Measurements from ENCODE around the gene SOS1. TPM values are rescaled to one million over a fixed set of nuclear protein-coding genes. Genes with fewer than 3 reads are reported as not detected.
"Not testable (repeated sequence)": the region's sequence is repeated elsewhere in the genome, so short reads cannot be mapped to it uniquely, and the experiment has no call there.

The SOS1 gene
- total RNA-seq, 2 experiments from 2014 or later = 229 to 254 TPM

DNA sequence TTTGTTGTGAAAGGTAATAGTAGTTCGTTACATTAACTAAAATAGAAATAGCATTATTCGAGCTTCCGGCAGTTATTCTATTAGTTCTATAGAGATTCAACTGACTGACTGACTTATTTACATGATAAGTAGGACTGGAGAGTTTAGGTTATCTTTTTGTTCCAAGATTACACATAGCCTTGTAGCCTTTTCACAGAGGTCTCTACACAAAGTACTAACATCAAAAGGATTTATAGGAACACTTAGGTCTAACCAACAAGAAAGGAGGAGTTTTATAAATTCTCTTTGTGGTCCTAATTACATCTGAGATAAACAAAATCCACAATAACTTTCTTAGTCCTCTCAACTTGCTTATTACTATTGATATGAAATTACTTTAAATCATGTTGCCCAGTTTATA is 62.8 kb downstream of the SOS1 start:
- H3K4me1 Mint-ChIP-seq = peaks cover 41% of the 10 kb centered on the region
- H3K9me3 Mint-ChIP-seq = no peaks in the 10 kb centered on the region
- POLR2A ChIA-PET = interaction anchor here (1.1 to 1.6 kb wide), 2 partner anchors 62 to 170 kb away, joined by 3 to 4 read pairs; no protein-coding TSS in a partner anchor
- H3K36me3 Mint-ChIP-seq (ENCODE audit: low read depth) = peaks cover 54% of the 10 kb centered on the region
- no peaks in the 10 kb centered on the region for H3K27me3 Mint-ChIP-seq
- H3K27ac Mint-ChIP-seq = no peak overlapping the region
- DNase-seq = no peak
- CTCF ChIA-PET = interaction anchor here (0.8 to 14.5 kb wide), 8 partner anchors 11 to 221 kb away, joined by 3 to 192 read pairs (median 4); no protein-coding TSS in a partner anchor
- no peak overlapping the region for H3K4me3 Mint-ChIP-seq

DNA sequence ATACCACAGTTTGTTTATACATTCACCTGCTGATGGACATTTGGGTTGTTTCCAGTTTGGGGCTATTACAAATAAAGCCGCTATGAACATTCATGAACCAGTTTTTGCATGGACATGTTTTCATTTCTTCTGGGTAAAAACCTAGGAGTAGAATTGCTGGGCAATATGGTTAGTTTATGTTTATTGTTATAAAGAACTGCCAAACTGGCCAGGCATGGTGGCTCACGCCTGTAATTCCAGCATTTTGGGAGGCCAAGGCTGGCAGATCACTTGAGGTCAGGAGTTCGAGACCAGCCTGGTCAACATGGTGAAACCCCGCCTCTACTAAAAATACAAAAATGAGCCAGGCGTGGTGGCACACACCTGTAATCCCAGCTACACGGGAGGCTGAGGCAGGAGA is 68.2 kb downstream of the SOS1 start:
- H3K9me3 Mint-ChIP-seq, POLR2A ChIA-PET, CTCF ChIA-PET, H3K27me3 Mint-ChIP-seq, DNase-seq, H3K4me3 Mint-ChIP-seq, H3K27ac Mint-ChIP-seq: not testable (repeated sequence)
- Mint-ChIP-seq H3K36me3 (ENCODE audit: low read depth) (peaks cover 74% of the 10 kb centered on the region), H3K4me1 (peaks cover 23% of the 10 kb centered on the region)

DNA sequence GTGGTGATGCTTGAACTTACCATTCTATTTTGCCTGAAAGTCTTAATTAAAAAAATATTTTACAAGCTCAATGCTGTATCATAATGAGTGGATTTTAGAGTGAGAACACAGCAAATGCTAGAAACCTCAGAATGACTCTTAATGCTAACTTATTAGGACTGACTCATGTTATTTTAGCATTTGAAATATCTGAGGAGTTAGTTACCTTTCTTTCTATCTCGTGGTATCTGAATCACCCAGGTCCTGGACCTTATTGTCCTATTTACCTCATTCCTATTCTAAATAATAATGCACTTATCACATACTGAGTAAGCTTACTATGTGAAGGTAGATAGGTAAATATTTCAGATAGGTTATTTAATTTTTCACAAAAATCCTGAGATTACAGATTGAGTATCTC is 70.7 kb downstream of the SOS1 start:
- Mint-ChIP-seq H3K27me3 (no peaks in the 10 kb centered on the region), H3K4me1 (peaks cover 15% of the 10 kb centered on the region), H3K36me3 (ENCODE audit: low read depth) (peaks cover 75% of the 10 kb centered on the region), H3K9me3 (no peaks in the 10 kb centered on the region), H3K27ac (no peak overlapping the region), H3K4me3 (no peak overlapping the region)
- ChIA-PET CTCF (no interaction called here), POLR2A (interaction anchor here (2.0 kb wide), 1 partner anchor 71 kb away, joined by 5 read pairs; the partner anchor contains the start of gene SOS1)
- DNase-seq = no peak

DNA sequence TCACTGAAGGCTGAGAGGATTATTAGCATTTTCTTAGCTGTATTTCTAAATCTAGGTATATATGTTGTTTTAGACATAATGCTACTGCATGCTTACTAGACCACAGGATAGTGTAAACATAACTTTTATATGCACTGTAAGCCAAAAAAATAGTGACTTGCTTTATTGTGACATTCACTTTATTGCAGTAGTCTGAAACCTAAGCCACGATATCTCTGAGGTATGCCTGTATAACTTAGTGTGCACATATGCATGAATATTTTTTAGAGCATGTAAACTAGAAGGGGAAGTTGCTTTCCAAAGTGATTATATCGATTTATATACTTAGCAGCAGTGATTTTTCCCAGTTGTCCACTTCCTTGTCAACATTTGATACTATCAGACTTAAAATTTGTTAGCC is 81.8 kb downstream of the SOS1 start:
- CTCF ChIA-PET = no interaction called here
- POLR2A ChIA-PET = interaction anchor here (1.1 kb wide), 1 partner anchor 27 kb away, joined by 3 read pairs; no protein-coding TSS in a partner anchor

DNA sequence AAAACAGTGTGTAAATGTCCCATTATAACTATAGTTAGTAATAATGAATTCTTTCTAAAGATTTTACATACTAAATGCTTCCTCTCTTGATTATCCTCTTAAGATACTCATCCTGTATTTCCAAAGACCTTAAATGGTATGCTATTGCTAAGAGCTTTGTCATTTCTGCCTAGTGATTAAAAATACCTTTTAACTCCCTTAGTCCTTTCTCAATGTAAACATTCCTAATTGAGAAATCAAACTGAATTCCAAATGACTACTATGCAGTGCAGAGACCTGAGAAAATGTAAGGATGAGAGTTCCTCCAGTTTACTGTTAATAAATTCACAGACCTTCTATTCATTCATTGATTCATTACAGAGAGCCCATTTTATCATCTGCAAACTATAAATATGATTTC is 86.9 kb downstream of the SOS1 start:
- Mint-ChIP-seq H3K27ac (no peak overlapping the region), H3K9me3 (no peaks in the 10 kb centered on the region), H3K4me1 (peaks cover 7% of the 10 kb centered on the region), H3K36me3 (ENCODE audit: low read depth) (peaks cover 59% of the 10 kb centered on the region), H3K27me3 (no peaks in the 10 kb centered on the region), H3K4me3 (no peak overlapping the region)
- DNase-seq = no peak
- POLR2A ChIA-PET = no interaction called here
- CTCF ChIA-PET = interaction anchor here (1.0 kb wide), 1 partner anchor 9 kb away, joined by 3 read pairs; no protein-coding TSS in a partner anchor

More for the DNA sequence above, 81.8 kb downstream of the SOS1 start:
- Mint-ChIP-seq H3K9me3 (no peaks in the 10 kb centered on the region), H3K27me3 (no peaks in the 10 kb centered on the region), H3K4me3 (no peak overlapping the region), H3K36me3 (ENCODE audit: low read depth) (peaks cover 68% of the 10 kb centered on the region), H3K4me1 (peaks cover 2% of the 10 kb centered on the region), H3K27ac (no peak overlapping the region)
- DNase-seq = no peak

DNA sequence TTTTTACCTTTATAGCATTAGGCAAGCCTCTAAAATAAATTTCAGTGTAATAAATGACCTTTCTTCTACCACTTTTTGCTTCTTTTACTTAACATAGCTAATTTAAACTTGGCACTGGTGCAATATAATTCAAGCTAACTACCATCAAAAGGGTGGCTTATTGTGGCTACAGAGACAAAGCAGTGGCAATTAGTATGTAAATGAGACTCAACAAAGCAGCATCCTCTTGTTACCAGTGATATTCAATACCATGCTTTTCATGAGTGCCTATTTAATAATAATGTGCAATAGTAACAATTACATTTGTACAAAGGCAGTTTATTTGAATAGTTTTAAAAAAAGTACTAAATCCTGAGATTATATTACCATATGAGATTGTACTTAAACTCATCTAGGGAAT is 93.4 kb downstream of the SOS1 start:
- peaks cover 44% of the 10 kb centered on the region for H3K36me3 Mint-ChIP-seq (ENCODE audit: low read depth)
- POLR2A ChIA-PET = interaction anchor here (0.9 kb wide), 1 partner anchor 82 kb away, joined by 3 read pairs; no protein-coding TSS in a partner anchor

DNA sequence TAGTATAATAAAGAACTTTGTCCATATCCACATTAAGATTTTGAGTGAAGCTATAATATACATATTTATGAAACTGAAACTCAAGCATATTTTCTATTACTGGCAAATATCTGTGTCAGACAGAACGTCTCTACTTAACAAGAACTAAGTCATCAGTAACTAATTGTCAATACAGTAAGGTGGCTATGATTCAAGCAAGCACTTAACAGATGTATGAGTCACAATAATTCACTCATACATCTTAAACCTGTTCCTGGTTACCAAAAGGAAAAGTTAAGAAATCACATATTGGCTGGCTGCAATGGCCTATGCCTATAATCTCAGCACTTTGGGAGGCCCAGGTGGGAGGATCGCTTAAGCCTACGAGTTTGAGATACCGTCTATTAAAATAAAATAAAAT is 96.0 kb downstream of the SOS1 start:
- H3K4me3 Mint-ChIP-seq = no peak overlapping the region

More for the DNA sequence above, 93.4 kb downstream of the SOS1 start:
- no peaks in the 10 kb centered on the region for H3K9me3 Mint-ChIP-seq
- no peaks in the 10 kb centered on the region for H3K27me3 Mint-ChIP-seq
- CTCF ChIA-PET = interaction anchor here (1.9 kb wide), 1 partner anchor 202 kb away, joined by 7 read pairs; no protein-coding TSS in a partner anchor
- H3K4me1 Mint-ChIP-seq = peaks cover 4% of the 10 kb centered on the region
- no peak overlapping the region for H3K27ac Mint-ChIP-seq
- no peak for DNase-seq
- H3K4me3 Mint-ChIP-seq = no peak overlapping the region

DNA sequence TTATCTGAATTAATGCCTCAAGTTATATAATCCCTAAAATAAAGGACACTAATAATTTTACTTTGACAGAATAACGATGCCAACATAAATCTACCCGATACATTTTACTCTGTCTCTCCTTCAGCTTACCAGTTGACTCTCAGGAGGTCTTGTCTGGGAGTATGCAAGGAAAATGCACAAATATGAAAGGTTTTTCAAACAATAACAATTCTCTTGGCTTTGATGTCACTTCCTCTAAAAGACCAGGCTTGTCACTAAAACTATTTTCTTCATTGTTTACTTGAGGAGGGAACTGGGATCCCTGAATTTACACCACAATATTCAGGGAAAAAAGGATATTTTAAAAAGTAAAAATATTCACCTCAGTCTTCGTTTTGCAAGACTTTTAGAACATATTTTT is 97.2 kb downstream of the SOS1 start:
- peaks cover 49% of the 10 kb centered on the region for H3K36me3 Mint-ChIP-seq (ENCODE audit: low read depth)
- peaks cover 3% of the 10 kb centered on the region for H3K4me1 Mint-ChIP-seq
- DNase-seq = no peak
- no peak overlapping the region for H3K27ac Mint-ChIP-seq
- H3K4me3 Mint-ChIP-seq = no peak overlapping the region
- ChIA-PET POLR2A (no interaction called here), CTCF (no interaction called here)
- no peaks in the 10 kb centered on the region for H3K9me3 Mint-ChIP-seq
- no peaks in the 10 kb centered on the region for H3K27me3 Mint-ChIP-seq

More for the DNA sequence above, 96.0 kb downstream of the SOS1 start:
- DNase-seq = no peak
- Mint-ChIP-seq H3K36me3 (ENCODE audit: low read depth) (peaks cover 48% of the 10 kb centered on the region), H3K4me1 (peaks cover 3% of the 10 kb centered on the region), H3K27me3 (no peaks in the 10 kb centered on the region), H3K9me3 (no peaks in the 10 kb centered on the region), H3K27ac (no peak overlapping the region)
- POLR2A ChIA-PET = no interaction called here
- CTCF ChIA-PET = no interaction called here

DNA sequence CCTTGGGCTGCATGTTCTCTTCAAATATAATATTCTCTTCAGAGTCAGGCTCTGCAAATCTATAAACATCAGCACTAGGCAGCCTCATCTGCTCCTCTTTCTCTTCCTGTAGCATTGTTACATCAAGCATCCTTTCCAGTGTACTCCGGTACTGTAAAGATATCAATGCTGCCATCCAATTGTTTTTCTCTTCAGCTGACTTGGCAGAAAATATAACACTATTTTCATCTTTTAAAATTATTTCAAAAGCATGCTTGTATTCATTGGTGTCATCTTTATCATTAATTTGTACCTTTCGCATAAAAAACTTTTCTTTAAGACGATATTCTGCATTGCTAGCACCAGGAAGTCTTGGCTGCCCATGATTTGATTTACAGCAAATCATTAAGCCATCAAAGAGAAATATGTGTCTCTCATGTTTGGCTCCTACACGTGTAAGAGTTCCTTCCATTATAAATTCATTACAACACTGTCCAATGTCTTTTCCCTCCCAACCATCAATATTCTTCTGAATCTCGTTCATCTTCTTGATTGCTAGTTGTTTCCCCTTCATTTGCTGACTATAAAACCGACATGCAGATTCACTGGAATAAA is 98.1 kb downstream of the SOS1 start:
- no peak for DNase-seq
- Mint-ChIP-seq H3K27ac (no peak overlapping the region), H3K4me3 (no peak overlapping the region), H3K9me3 (no peaks in the 10 kb centered on the region), H3K36me3 (ENCODE audit: low read depth) (peaks cover 45% of the 10 kb centered on the region), H3K27me3 (no peaks in the 10 kb centered on the region), H3K4me1 (peaks cover 3% of the 10 kb centered on the region)
- ChIA-PET CTCF (no interaction called here), POLR2A (no interaction called here)

DNA sequence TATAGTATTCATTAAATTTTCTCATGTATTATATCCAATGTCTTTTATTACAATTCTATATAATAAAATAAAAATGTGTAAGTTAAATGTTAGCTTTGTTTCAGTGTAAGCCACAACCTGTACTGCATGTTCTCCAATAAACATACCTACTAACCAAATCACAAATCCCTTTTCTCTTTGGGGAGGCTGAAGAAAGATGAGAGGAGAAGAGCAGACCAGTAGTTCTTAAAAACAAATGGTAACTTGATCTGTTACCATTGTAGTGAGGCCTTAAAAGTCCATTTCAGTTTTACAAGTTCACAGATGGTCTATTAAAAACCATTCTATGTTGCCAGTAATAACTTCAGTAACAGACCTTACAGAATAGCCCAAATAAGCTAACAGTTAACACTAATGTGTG is 100.5 kb downstream of the SOS1 start:
- H3K27ac Mint-ChIP-seq = no peak overlapping the region
- no peak for DNase-seq
- POLR2A ChIA-PET = interaction anchor here (1.3 kb wide), 1 partner anchor 21 kb away, joined by 3 read pairs; no protein-coding TSS in a partner anchor
- H3K4me1 Mint-ChIP-seq = peaks cover 8% of the 10 kb centered on the region
- no peaks in the 10 kb centered on the region for H3K27me3 Mint-ChIP-seq
- CTCF ChIA-PET = interaction anchor here (1.4 kb wide), 1 partner anchor 209 kb away, joined by 5 read pairs; no protein-coding TSS in a partner anchor
- no peak overlapping the region for H3K4me3 Mint-ChIP-seq
- peaks cover 49% of the 10 kb centered on the region for H3K36me3 Mint-ChIP-seq (ENCODE audit: low read depth)
- H3K9me3 Mint-ChIP-seq = no peaks in the 10 kb centered on the region

DNA sequence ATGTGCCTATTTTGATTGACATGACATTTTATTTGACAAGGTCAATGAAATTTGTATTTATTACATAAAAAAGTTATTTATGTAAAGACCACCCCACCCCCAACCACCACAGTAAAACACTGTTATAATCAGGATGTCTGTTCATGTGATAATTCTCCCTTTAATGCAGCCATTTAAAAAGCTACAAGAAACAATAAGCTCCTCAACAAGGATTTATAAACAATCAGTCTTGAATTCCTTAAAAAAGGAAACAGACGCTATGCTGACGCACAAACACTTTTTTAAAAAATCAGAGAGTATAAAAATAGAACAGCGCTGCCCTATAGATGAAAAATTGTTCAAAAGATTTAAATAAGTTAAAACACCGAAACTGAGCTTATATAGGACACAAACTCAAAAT is 102.2 kb downstream of the SOS1 start:
- Mint-ChIP-seq H3K36me3 (ENCODE audit: low read depth) (peaks cover 56% of the 10 kb centered on the region), H3K9me3 (no peaks in the 10 kb centered on the region), H3K4me1 (peaks cover 8% of the 10 kb centered on the region), H3K4me3 (no peak overlapping the region), H3K27ac (no peak overlapping the region), H3K27me3 (no peaks in the 10 kb centered on the region)
- POLR2A ChIA-PET = interaction anchor here (0.5 to 1.3 kb wide), 2 partner anchors 23 to 267 kb away, joined by 3 read pairs; partner anchors contain the start of gene SRSF7
- CTCF ChIA-PET = interaction anchor here (1.4 kb wide), 1 partner anchor 71 kb away, joined by 3 read pairs; no protein-coding TSS in a partner anchor
- DNase-seq = no peak

DNA sequence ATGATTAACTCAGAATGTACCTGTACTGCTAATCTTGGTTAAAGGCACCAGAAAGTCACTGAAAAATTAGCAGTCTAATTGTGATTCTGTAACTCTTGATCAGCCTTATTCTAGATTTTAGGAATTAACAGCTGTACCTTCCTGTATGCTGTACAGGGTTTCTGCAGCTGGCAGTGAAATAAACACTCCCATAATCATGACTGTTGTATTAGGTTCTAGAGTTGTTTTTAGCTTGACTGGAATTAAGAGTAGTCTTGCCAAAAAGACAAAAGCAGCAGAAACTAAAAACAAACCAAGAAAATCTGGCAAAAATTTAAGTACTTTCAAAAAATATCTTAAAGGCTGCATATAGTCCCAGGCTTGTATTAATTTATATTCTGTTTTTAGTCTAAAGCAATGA is 103.5 kb downstream of the SOS1 start:
- ChIA-PET CTCF (no interaction called here), POLR2A (no interaction called here)
- no peak for DNase-seq

DNA sequence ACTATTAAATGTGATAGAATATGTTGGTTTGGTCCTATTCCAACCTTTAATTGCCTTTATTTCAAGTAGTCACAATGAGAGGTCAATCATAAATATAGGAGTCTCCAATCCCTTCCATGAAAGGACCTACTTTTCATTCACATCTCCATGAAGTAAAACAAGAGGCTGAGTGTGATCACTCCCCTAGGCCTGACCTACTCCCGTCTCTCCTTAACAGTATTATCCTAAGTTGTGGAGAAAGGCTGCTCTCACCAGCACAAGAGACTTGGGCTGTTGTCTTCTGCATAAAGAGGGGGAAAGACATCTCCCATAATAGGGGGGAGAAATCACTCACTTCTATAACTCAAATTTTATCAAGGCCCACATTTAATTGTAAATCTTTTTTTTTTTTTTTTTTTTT is 105.4 kb downstream of the SOS1 start:
- H3K9me3 Mint-ChIP-seq = no peaks in the 10 kb centered on the region
- H3K4me1 Mint-ChIP-seq = peaks cover 5% of the 10 kb centered on the region
- H3K36me3 Mint-ChIP-seq (ENCODE audit: low read depth) = peaks cover 57% of the 10 kb centered on the region
- H3K27ac Mint-ChIP-seq = no peak overlapping the region
- DNase-seq = no peak
- H3K4me3 Mint-ChIP-seq = no peak overlapping the region
- ChIA-PET CTCF (interaction anchor here (1.6 kb wide), 1 partner anchor 67 kb away, joined by 6 read pairs; no protein-coding TSS in a partner anchor), POLR2A (no interaction called here)
- H3K27me3 Mint-ChIP-seq = no peaks in the 10 kb centered on the region

More for the DNA sequence above, 103.5 kb downstream of the SOS1 start:
- Mint-ChIP-seq H3K36me3 (ENCODE audit: low read depth) (peaks cover 52% of the 10 kb centered on the region), H3K9me3 (no peaks in the 10 kb centered on the region), H3K4me1 (peaks cover 5% of the 10 kb centered on the region), H3K27me3 (no peaks in the 10 kb centered on the region), H3K4me3 (no peak overlapping the region), H3K27ac (no peak overlapping the region)

DNA sequence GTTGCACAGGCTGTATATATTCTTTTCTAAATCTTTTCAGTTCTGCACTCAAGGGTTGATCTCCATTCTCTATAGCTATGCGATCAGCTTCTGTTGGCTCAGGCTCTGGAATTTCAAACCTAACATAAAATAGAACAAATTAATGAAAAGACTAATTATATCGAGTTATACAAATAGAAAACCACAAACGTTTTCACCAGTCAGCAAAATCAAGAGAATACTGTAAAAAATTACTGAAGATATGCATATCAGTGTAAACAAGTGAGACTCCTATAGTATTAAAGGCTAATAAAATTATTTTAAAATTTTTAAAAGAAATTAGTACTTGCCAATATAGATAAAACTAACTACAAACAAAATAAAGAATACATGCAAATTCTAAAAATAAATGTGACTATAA is 107.0 kb downstream of the SOS1 start:
- Mint-ChIP-seq H3K4me3 (no peak overlapping the region), H3K4me1 (peaks cover 10% of the 10 kb centered on the region), H3K27me3 (no peaks in the 10 kb centered on the region), H3K9me3 (no peaks in the 10 kb centered on the region), H3K36me3 (ENCODE audit: low read depth) (peaks cover 58% of the 10 kb centered on the region), H3K27ac (no peak overlapping the region)
- ChIA-PET CTCF (interaction anchor here (1.6 kb wide), 1 partner anchor 66 kb away, joined by 6 read pairs; no protein-coding TSS in a partner anchor), POLR2A (no interaction called here)
- no peak for DNase-seq
